Heart right ventricle (tissue), 16 donors: Measurements from ENCODE around the gene TNFRSF8. TPM values are rescaled to one million over a fixed set of nuclear protein-coding genes. Genes with fewer than 3 reads are reported as not detected.

Source experiments
- ATAC-seq, 8 donors: fragments of 200-7000 bp; cut with Tn5 transposase; one replicate each; pipeline ENCODE4 v1.9.1; 2020; ENCODE audit warnings: mild to moderate bottlenecking in 8 of 8, moderate library complexity in 8 of 8, moderate number of reproducible peaks in 1 of 8
- DNase-seq, 2 donors: peaks; one replicate each; pipeline ENCODE4 v3.0.0-alpha.2; 2020
- H3K27ac ChIP-seq, 10 donors: fragments of 200-600 bp; sonication (generic) in 2 of 10; one replicate each; pipeline versions ENCODE4 v1.5.0 to v1.8.0; 2020 to 2022; ENCODE audit warnings: mild to moderate bottlenecking in 3 of 10
- H3K27me3 ChIP-seq, 7 donors: fragments of 200-600 bp; one replicate each; pipeline ENCODE4 v1.8.0; 2021 to 2022; ENCODE audit warnings: mild to moderate bottlenecking in 2 of 7
- H3K36me3 ChIP-seq, 9 donors: fragments of 200-600 bp; sonication (generic) in 1 of 9; one replicate each; pipeline versions ENCODE4 v1.5.0 to v1.8.0; 2020 to 2022; ENCODE audit warnings: mild to moderate bottlenecking in 2 of 9
- H3K4me1 ChIP-seq, 9 donors: fragments of 200-600 bp; sonication (generic) in 1 of 9; one replicate each; pipeline versions ENCODE4 v1.5.0 to v1.8.0; 2020 to 2022; ENCODE audit warnings: mild to moderate bottlenecking in 4 of 9
- H3K4me3 ChIP-seq, 10 donors: fragments of 200-600 bp; sonication (generic) in 2 of 10; one replicate each; pipeline versions ENCODE4 v1.5.0 to v1.8.0; 2020 to 2022; ENCODE audit warnings: mild to moderate bottlenecking in 7 of 10, moderate library complexity in 2 of 10
- H3K9me3 ChIP-seq, 11 donors: fragments of 200-600 bp in 10 of 11; sonication (generic) in 2 of 11; one replicate each; pipeline versions ENCODE4 v1.5.0 to v1.8.0; 2013 to 2022; ENCODE audit warnings: mild to moderate bottlenecking in 2 of 11, control low read depth in 1 of 11, moderate library complexity in 1 of 11
- whole genome bisulfite sequencing, 2 donors: extraction: QIAGEN DNeasy Blood & Tissue Kit; methylation state at CpG; one replicate each; pipeline ENCODE4 v1.1.7; 2013; ENCODE audit warnings: inconsistent platforms in 1 of 2; 5-methylcytosine and 5-hydroxymethylcytosine counted together
- intact Hi-C, 10 donors: fragments of 100-400 bp; cut with DNase I; formaldehyde crosslinking; loops; one replicate each; pipeline versions ENCODE4 v1.11.1 to v1.14.2; 2022
- polyA plus RNA-seq, 2 donors: library from polyadenylated mRNA; stranded (reverse); fragments of 200-250 nt; gene quantifications; one replicate each; pipeline ENCODE4 v1.2.3, GENCODE V29; 2013
- total RNA-seq, 10 donors: library from RNA; stranded (reverse); fragmentation: NEBNext Ultra II Directional in 3 of 10; extraction: Animal tissue kit (Norgen Biotek cat#: 25700) in 3 of 10; gene quantifications; one replicate each; pipeline versions ENCODE4 v1.2.1 to v1.2.4, GENCODE V29; 2021 to 2023
- TF ChIP-seq, protein P1 (sequence below), 9 donors: fragments of 200-600 bp; sonication (generic) in 2 of 9; IDR thresholded peaks; one replicate each; pipeline versions ENCODE4 v1.5.0 to v1.8.0; 2021 to 2022; ENCODE audit warnings: antibody characterized with exemption in 9 of 9, mild to moderate bottlenecking in 5 of 9, moderate library complexity in 1 of 9
- donor health status: Arrhythmogenic right ventricular cardiomyopathy.
- donor health status: ischemic (EF 13 %, LVEDD 7.1; RV severe dilation, severe dysfunction).
- donor health status: healthy with polysubstance abuse.
- donor health status: DM: no; HTN: yes; CAD: no.
- donor health status: DM: no; HTN: no; CAD: no.
- donor health status: ischemic (EF 25% LVEDD 6.9; RV normal size, moderate dysfunction).
- donor health status: ischemic (EF 25% LVEDD 5.7; RV mildly dilated, moderate dysfunction).
- donor health status: healthy.
- donor health status: DM: yes; HTN: yes; CAD: no.
- donor health status: Ischemic cardiomyopathy.
- donor health status: ischemic (EF 35%, LVEDD 5.7; RV mildly dilated, moderate dysfunction).
- donor health status: nonischemic (EF 11% LVEDD 7.7; RV severe dilation, severe dysfunction).
- donor health status: DM: yes; HTN: yes; CAD: no.
- donor health status: PGD.
- donor health status: ischemic (EF 29% LVEDD 5.4; RV normal size, mild dysfunction).
- donor health status: nonischemic (EF 23%, LVEDD 6.1; RV moderate dilation, normal function).

TNFRSF8 gene
- total and polyA plus RNA-seq, 12 donors, result 0.21 to 2.4 (median 1.0) TPM

GRCh38 chr1:12073796-12074195 is 10.7 kb downstream of the TNFRSF8 start:
- H3K4me3 ChIP-seq, result no peak overlapping the region
- H3K9me3 ChIP-seq, result peaks cover 0 to 10% (median 0%) of the 10 kb centered on the region in 11 donors
- ATAC-seq (no peak), DNase-seq (no peak)
- 90 to 91% methylated on average over 15 of the region's 15 CpGs for WGBS, 2 donors
- H3K27ac ChIP-seq, result no peak overlapping the region
- H3K4me1 ChIP-seq, result peaks cover 0 to 5% (median 0%) of the 10 kb centered on the region in 9 donors
- intact Hi-C loops, result no loop called here
- peaks cover 0 to 33% (median 15%) of the 10 kb centered on the region in 7 donors for H3K27me3 ChIP-seq
- TF ChIP-seq, protein P1, sequence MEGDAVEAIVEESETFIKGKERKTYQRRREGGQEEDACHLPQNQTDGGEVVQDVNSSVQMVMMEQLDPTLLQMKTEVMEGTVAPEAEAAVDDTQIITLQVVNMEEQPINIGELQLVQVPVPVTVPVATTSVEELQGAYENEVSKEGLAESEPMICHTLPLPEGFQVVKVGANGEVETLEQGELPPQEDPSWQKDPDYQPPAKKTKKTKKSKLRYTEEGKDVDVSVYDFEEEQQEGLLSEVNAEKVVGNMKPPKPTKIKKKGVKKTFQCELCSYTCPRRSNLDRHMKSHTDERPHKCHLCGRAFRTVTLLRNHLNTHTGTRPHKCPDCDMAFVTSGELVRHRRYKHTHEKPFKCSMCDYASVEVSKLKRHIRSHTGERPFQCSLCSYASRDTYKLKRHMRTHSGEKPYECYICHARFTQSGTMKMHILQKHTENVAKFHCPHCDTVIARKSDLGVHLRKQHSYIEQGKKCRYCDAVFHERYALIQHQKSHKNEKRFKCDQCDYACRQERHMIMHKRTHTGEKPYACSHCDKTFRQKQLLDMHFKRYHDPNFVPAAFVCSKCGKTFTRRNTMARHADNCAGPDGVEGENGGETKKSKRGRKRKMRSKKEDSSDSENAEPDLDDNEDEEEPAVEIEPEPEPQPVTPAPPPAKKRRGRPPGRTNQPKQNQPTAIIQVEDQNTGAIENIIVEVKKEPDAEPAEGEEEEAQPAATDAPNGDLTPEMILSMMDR (IDR thresholded peaks at IDR 0.05), result no peak
- H3K36me3 ChIP-seq, result no peaks in the 10 kb centered on the region

- Histone ChIP-seq H3K36me3 (no peaks in the 10 kb centered on the region), H3K4me1 (peaks cover 0 to 5% (median 0%) of the 10 kb centered on the region in 9 donors), H3K9me3 (peaks cover 0 to 10% (median 0%) of the 10 kb centered on the region in 11 donors), H3K27me3 (peaks cover 0 to 31% (median 9%) of the 10 kb centered on the region in 7 donors), H3K4me3 (no peak overlapping the region), H3K27ac (peak overlapping the region in 2 of 10 donors; percentile 37 to 64)
- intact Hi-C loops, result no loop called here
- WGBS, 2 donors, result 63% methylated on average over 19 of the region's 19 CpGs
- ATAC-seq (peak in 5 of 8 donors; percentile 27 to 76 (median 52)), DNase-seq (peak in 1 of 2 donors; percentile 24)
- TF ChIP-seq, protein P1 (IDR thresholded peaks at IDR 0.05), result no peak
Measured at GRCh38 chr1:12075195-12076114, 12.4 kb downstream of the TNFRSF8 start.

DNA sequence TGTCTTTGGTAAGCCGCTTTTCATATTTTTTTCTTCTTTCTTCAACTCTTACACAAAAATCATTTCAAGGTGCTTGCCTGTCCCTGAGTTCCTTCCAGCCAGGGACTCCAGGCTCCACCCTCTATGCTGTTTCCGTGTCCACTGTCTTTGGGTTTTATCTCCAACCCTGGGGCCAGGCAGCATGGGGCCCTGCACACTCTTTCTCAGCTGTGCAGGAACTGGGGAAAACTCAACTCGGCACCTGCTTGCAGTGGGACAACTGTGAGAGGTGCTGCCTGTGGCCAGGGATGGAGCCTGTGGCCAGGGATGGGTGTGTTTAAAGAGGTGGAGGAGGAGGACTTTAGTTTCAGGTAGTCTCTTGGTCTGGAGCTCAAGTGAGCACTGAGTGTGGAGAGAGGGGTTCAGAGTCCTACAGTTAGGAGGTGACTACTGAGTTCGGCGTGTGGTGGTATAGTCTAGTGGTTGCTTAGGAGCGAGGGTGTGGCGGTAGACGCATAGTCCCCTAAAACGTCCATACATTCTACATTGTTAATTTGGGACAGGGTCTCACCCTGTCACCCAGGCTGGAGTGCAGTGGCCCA is 13.4 kb downstream of the TNFRSF8 start:
- intact Hi-C loops, result no loop called here
- H3K27me3 ChIP-seq, result peaks cover 0 to 22% (median 9%) of the 10 kb centered on the region in 7 donors
- no peak for DNase-seq
- H3K4me1 ChIP-seq, result peaks cover 0 to 5% (median 0%) of the 10 kb centered on the region in 9 donors
- peaks cover 0 to 10% (median 0%) of the 10 kb centered on the region in 11 donors for H3K9me3 ChIP-seq
- TF ChIP-seq, protein P1 (IDR thresholded peaks at IDR 0.05), result no peak
- H3K36me3 ChIP-seq, result no peaks in the 10 kb centered on the region
- peak overlapping the region in 1 of 10 donors; percentile 44 for H3K27ac ChIP-seq
- WGBS, 2 donors, result 85 to 86% methylated on average over 9 of the region's 9 CpGs
- no peak overlapping the region for H3K4me3 ChIP-seq
- ATAC-seq, result no peak

- ATAC-seq (no peak), DNase-seq (no peak)
- no peaks in the 10 kb centered on the region for H3K36me3 ChIP-seq
- H3K27me3 ChIP-seq, result peaks cover 0 to 22% (median 9%) of the 10 kb centered on the region in 7 donors
- no peak overlapping the region for H3K27ac ChIP-seq
- H3K9me3 ChIP-seq, result peaks cover 0 to 25% (median 7%) of the 10 kb centered on the region in 11 donors
- intact Hi-C loops, result no loop called here
- peaks cover 0 to 5% (median 0%) of the 10 kb centered on the region in 9 donors for H3K4me1 ChIP-seq
- TF ChIP-seq, protein P1 (IDR thresholded peaks at IDR 0.05), result no peak
- 68 to 74% methylated on average over 7 of the region's 7 CpGs for WGBS, 2 donors
- no peak overlapping the region for H3K4me3 ChIP-seq
Measured at GRCh38 chr1:12078575-12078937, 15.5 kb downstream of the TNFRSF8 start.
